Measurements from ENCODE around the gene RAB23. TPM values are rescaled to one million over a fixed set of nuclear protein-coding genes. Genes with fewer than 3 reads are reported as not detected.
A peak's percentile ranks its signal among the peaks of the same experiment; 100 is the strongest.

RAB23 gene
- polyA plus RNA-seq, 1 experiment: 62.1 TPM

- peak overlapping the region; percentile 88 for H3K27ac ChIP-seq (ENCODE audit: low read depth, low read length)
- TF ChIP-seq CTCF (IDR thresholded peaks at IDR 0.05; ENCODE audit: low read depth, low read length): no peak
- H3K27me3 ChIP-seq (ENCODE audit: control insufficient read depth, insufficient read depth, low read length): no peaks in the 10 kb centered on the region
- no peak for DNase-seq (ENCODE audit: low read depth, low spot score)
- CTCF ChIA-PET: interaction anchor here (0.6 to 0.9 kb wide), 2 partner anchors 148 to 269 kb away, joined by 3 read pairs; no protein-coding TSS in a partner anchor
- no peaks in the 10 kb centered on the region for H3K9me3 ChIP-seq (ENCODE audit: control insufficient read depth, insufficient read depth, low read length)
- POLR2A ChIA-PET: interaction anchor here (1.0 kb wide), 1 partner anchor 141 kb away, joined by 3 read pairs; no protein-coding TSS in a partner anchor
- H3K4me3 ChIP-seq (ENCODE audit: low read depth, low read length): peak overlapping the region; percentile 86
Measured at GRCh38 chr6:57173886-57174510, 48.1 kb downstream of the RAB23 start.

- CTCF ChIA-PET: interaction anchor here (2.1 kb wide), 1 partner anchor 142 kb away, joined by 9 read pairs; no protein-coding TSS in a partner anchor
- peak overlapping the region; percentile 86 for H3K4me3 ChIP-seq (ENCODE audit: low read depth, low read length)
- H3K27ac ChIP-seq (ENCODE audit: low read depth, low read length): peak overlapping the region; percentile 88
- H3K9me3 ChIP-seq (ENCODE audit: control insufficient read depth, insufficient read depth, low read length): no peaks in the 10 kb centered on the region
- no peak for TF ChIP-seq CTCF (IDR thresholded peaks at IDR 0.05; ENCODE audit: low read depth, low read length)
- DNase-seq (ENCODE audit: low read depth, low spot score): no peak
- POLR2A ChIA-PET: interaction anchor here (1.0 to 2.0 kb wide), 8 partner anchors 9 to 144 kb away, joined by 3 to 14 read pairs (median 4); partner anchors contain the start of gene RAB23
- H3K27me3 ChIP-seq (ENCODE audit: control insufficient read depth, insufficient read depth, low read length): no peaks in the 10 kb centered on the region
Measured at GRCh38 chr6:57173056-57173885, 48.8 kb downstream of the RAB23 start.

- DNase-seq (ENCODE audit: low read depth, low spot score): peak; percentile 75
- Histone ChIP-seq H3K27me3 (ENCODE audit: control insufficient read depth, insufficient read depth, low read length) (no peaks in the 10 kb centered on the region), H3K9me3 (ENCODE audit: control insufficient read depth, insufficient read depth, low read length) (no peaks in the 10 kb centered on the region), H3K27ac (ENCODE audit: low read depth, low read length) (peak within 1 kb of the TSS; percentile 85), H3K4me3 (ENCODE audit: low read depth, low read length) (peak within 1 kb of the TSS; percentile 86)
- ChIA-PET CTCF (interaction anchor here (1.3 to 2.4 kb wide), 3 partner anchors 143 to 268 kb away, joined by 7 to 9 read pairs (median 8); partner anchors contain the start of gene PRIM2), POLR2A (interaction anchor here (0.9 to 2.0 kb wide), 12 partner anchors 9 to 268 kb away, joined by 3 to 14 read pairs (median 4); partner anchors contain the start of genes BEND6, RAB23 and ZNF451)
- peak; percentile 6 for TF ChIP-seq CTCF (IDR thresholded peaks at IDR 0.05; ENCODE audit: low read depth, low read length)
Measured at GRCh38 chr6:57172136-57173055, 49.7 kb downstream of the RAB23 start, which contains the start of gene BAG2. BAG2 (plus strand) TSS chr6:57172326; CDS start chr6:57172698, 372 bp downstream.

GRCh38 chr6:57165080-57165479 is 57.0 kb downstream of the RAB23 start:
- POLR2A ChIA-PET: no interaction called here

More at GRCh38 chr6:57165080-57165479, 57.0 kb downstream of the RAB23 start:
- Histone ChIP-seq H3K27me3 (ENCODE audit: control insufficient read depth, insufficient read depth, low read length) (no peaks in the 10 kb centered on the region), H3K4me3 (ENCODE audit: low read depth, low read length) (no peak overlapping the region), H3K9me3 (ENCODE audit: control insufficient read depth, insufficient read depth, low read length) (no peaks in the 10 kb centered on the region; the same call in 1 of the 2 replicates), H3K27ac (ENCODE audit: low read depth, low read length) (no peak overlapping the region)
- TF ChIP-seq CTCF (IDR thresholded peaks at IDR 0.05; ENCODE audit: low read depth, low read length): no peak
- CTCF ChIA-PET: no interaction called here
- no peak for DNase-seq (ENCODE audit: low read depth, low spot score)

All from AG04450 (cell line).